Smooth muscle cell (in vitro differentiated cells): ENCODE data around the gene SLC17A9. TPM values are rescaled to one million over a fixed set of nuclear protein-coding genes. Genes with fewer than 3 reads are reported as not detected.

Experiments
- DNase-seq: peaks from one replicate; lab custom pipeline; 2025; ENCODE audit not compliant: unreplicated experiment; lab: John Stamatoyannopoulos, UW
- H2AFZ ChIP-seq: fragments of 200-600 bp; sonication (generic); 2 replicates; pipeline ENCODE4 v1.6.0; 2016; ENCODE audit warnings: antibody characterized with exemption, low read depth, mild to moderate bottlenecking
- H3F3A ChIP-seq: fragments of 200-600 bp; sonication (generic); 2 replicates; pipeline ENCODE4 v1.6.0; 2017; ENCODE audit warnings: antibody characterized with exemption, low read depth
- H3K27ac ChIP-seq: fragments of 200-600 bp; sonication (generic); 2 replicates; pipeline ENCODE4 v1.5.1; 2016; ENCODE audit warnings: low read depth, mild to moderate bottlenecking
- H3K27me3 ChIP-seq: fragments of 200-600 bp; sonication (generic); 2 replicates; pipeline ENCODE4 v1.6.1; 2016; ENCODE audit warnings: low read depth, mild to moderate bottlenecking
- H3K36me3 ChIP-seq: fragments of 200-600 bp; sonication (generic); 2 replicates; pipeline ENCODE4 v1.5.1; 2016; ENCODE audit warnings: low read depth
- H3K4me1 ChIP-seq: fragments of 200-600 bp; sonication (generic); 2 replicates; pipeline ENCODE4 v1.5.1; 2016; ENCODE audit warnings: low read depth
- H3K4me2 ChIP-seq: fragments of 200-600 bp; sonication (generic); 2 replicates; pipeline ENCODE4 v1.6.0; 2016; ENCODE audit warnings: mild to moderate bottlenecking
- H3K4me3 ChIP-seq: fragments of 200-600 bp; sonication (generic); 2 replicates; pipeline ENCODE4 v1.5.1; 2016; ENCODE audit warnings: mild to moderate bottlenecking
- H3K79me2 ChIP-seq: fragments of 200-600 bp; sonication (generic); 2 replicates; pipeline ENCODE4 v1.6.0; 2016; ENCODE audit warnings: low read depth, mild to moderate bottlenecking
- H3K9ac ChIP-seq: fragments of 200-600 bp; sonication (generic); 2 replicates; pipeline ENCODE4 v1.6.0; 2016; ENCODE audit warnings: low read depth
- H3K9me3 ChIP-seq: fragments of 200-600 bp; sonication (generic); replicated peaks from 2 replicates; pipeline ENCODE4 v1.5.1; 2016; ENCODE audit warnings: low read depth
- H4K20me1 ChIP-seq: fragments of 200-600 bp; sonication (generic); 2 replicates; pipeline ENCODE4 v1.6.0; 2016; ENCODE audit warnings: low read depth
- WGBS: methylation state at CpG from one replicate; pipeline ENCODE4 v1.1.7; 2016; ENCODE audit warnings: low lambda C conversion rate; 5-methylcytosine and 5-hydroxymethylcytosine counted together
- polyA plus RNA-seq: library from polyadenylated mRNA; unstranded; fragments of >200 nt; fragmentation: Nextera tagmentation; extraction: Ambion mirVana; gene quantifications from 2 replicates; pipeline ENCODE4 v1.2.1, GENCODE V29; 2016
- total RNA-seq: library from RNA; depleted of rRNA; stranded (reverse); fragments of >200 nt; gene quantifications from 2 replicates; pipeline ENCODE4 v1.2.3, GENCODE V29; 2014
- TF ChIP-seq, protein P1 (sequence below): fragments of 200-600 bp; sonication (generic); IDR thresholded peaks from 2 replicates; pipeline ENCODE4 v1.5.1; 2017; ENCODE audit warnings: borderline replicate concordance, mild to moderate bottlenecking, antibody characterized with exemption; ENCODE audit not compliant: insufficient read depth, poor library complexity, severe bottlenecking

SLC17A9 gene
- total and polyA plus RNA-seq, 2 experiments from 2014 or later: 32.5 to 96.7 TPM

DNA sequence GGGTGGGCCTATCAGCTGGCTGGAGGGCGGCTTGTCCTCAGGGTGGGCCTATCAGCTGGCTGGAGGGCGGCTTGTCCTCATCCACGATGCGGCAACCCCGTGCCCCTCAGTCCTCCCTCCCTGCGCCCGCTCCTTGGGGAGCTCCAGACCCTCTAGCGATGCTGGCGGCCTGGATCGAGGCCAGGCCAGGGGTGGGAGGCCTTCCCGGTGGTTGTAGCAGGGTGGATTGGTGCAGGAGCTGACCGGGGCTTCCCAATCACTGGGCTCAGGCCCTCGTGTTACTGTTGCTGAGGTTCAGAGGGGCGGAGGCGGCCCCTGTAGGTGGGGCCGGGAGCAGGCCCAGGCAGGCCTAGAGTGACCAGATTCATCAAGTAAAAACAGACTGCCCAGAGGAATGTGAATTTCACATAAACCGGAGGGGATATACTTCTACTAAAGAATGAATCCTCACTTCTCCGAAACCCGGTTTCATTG lies 8.8 kb downstream of the SLC17A9 start:
- Histone ChIP-seq H3K9ac (no peak overlapping the region), H2AFZ (no peak overlapping the region), H3K9me3 (no peaks in the 10 kb centered on the region), H3K27me3 (no peaks in the 10 kb centered on the region), H3K4me2 (no peak overlapping the region), H3K4me3 (no peak overlapping the region), H4K20me1 (peaks cover 94% of the 10 kb centered on the region), H3K4me1 (no peaks in the 10 kb centered on the region), H3F3A (no peaks in the 10 kb centered on the region), H3K27ac (no peak overlapping the region), H3K79me2 (peaks cover 6% of the 10 kb centered on the region), H3K36me3 (no peaks in the 10 kb centered on the region)
- 90% methylated on average over 18 of the region's 19 CpGs for WGBS
- DNase-seq: no peak
- TF ChIP-seq, protein P1, sequence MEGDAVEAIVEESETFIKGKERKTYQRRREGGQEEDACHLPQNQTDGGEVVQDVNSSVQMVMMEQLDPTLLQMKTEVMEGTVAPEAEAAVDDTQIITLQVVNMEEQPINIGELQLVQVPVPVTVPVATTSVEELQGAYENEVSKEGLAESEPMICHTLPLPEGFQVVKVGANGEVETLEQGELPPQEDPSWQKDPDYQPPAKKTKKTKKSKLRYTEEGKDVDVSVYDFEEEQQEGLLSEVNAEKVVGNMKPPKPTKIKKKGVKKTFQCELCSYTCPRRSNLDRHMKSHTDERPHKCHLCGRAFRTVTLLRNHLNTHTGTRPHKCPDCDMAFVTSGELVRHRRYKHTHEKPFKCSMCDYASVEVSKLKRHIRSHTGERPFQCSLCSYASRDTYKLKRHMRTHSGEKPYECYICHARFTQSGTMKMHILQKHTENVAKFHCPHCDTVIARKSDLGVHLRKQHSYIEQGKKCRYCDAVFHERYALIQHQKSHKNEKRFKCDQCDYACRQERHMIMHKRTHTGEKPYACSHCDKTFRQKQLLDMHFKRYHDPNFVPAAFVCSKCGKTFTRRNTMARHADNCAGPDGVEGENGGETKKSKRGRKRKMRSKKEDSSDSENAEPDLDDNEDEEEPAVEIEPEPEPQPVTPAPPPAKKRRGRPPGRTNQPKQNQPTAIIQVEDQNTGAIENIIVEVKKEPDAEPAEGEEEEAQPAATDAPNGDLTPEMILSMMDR: no peak

DNA sequence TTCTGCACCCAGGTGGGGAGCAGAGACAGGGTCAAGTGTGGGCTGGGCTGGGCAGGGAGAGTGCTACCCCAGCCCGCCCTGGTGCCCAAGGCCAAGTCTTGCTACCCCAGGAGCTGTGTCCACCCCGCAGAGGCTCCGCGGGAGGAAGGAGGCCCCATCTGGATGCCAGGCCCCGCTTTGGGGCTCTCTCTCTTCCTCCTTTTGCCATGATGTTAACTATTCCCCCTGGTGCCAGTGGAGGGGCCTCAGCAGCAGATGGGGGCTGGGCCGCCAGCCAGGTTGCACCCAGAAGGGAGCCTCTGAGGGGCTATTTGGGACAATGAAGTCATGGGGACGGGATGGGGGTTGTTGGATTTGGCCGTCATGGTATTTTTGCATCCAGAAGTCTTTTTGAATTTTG lies 9.3 kb downstream of the SLC17A9 start:
- TF ChIP-seq, protein P1: no peak
- H4K20me1 ChIP-seq: peaks cover 94% of the 10 kb centered on the region
- H3K4me2 ChIP-seq: no peak overlapping the region
- H3K4me3 ChIP-seq: no peak overlapping the region
- H3K27me3 ChIP-seq: no peaks in the 10 kb centered on the region
- no peak overlapping the region for H3K9ac ChIP-seq
- no peak for DNase-seq
- no peak overlapping the region for H2AFZ ChIP-seq
- peaks cover 1% of the 10 kb centered on the region for H3K79me2 ChIP-seq
- H3K9me3 ChIP-seq: no peaks in the 10 kb centered on the region
- H3K4me1 ChIP-seq: no peaks in the 10 kb centered on the region
- no peaks in the 10 kb centered on the region for H3K36me3 ChIP-seq
- WGBS: 95% methylated on average over 8 of the region's 8 CpGs
- no peak overlapping the region for H3K27ac ChIP-seq
- H3F3A ChIP-seq: no peaks in the 10 kb centered on the region

DNA sequence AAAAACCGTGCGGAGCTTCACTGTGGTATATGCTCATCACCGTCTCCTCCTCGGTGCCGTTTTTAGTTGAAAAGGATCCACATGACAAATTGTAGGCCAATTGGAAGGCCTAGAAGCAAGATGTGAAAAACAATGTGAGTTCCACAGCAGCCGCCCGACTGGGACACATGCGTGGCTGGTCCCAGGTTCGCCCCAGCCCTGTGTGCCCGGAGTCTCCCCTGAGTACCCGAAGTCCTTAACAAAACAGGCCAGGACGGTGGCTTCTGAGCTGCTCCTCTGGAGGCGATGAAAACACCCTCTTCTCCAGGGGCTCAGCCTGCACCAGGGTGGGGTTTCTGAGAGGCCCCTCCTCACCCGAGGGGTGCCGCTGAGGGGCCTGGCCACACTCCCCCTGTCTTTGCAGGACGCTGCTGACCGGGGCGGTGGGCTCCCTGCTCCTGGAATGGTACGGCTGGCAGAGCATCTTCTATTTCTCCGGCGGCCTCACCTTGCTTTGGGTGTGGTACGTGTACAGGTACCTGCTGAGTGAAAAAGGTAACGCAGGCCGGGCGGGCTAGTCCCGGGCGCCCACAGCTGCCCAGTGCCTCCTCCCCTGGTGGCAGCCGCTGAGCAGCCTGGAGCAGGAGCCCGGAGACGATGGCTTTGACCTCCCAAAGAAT lies 9.8 kb downstream of the SLC17A9 start:
- Histone ChIP-seq H3F3A (no peaks in the 10 kb centered on the region), H3K27ac (no peak overlapping the region), H3K9ac (no peak overlapping the region), H3K36me3 (no peaks in the 10 kb centered on the region), H4K20me1 (peaks cover 94% of the 10 kb centered on the region), H3K4me3 (no peak overlapping the region), H3K4me2 (no peak overlapping the region), H3K4me1 (no peaks in the 10 kb centered on the region), H3K9me3 (no peaks in the 10 kb centered on the region), H3K27me3 (no peaks in the 10 kb centered on the region), H2AFZ (no peak overlapping the region), H3K79me2 (no peaks in the 10 kb centered on the region)
- TF ChIP-seq, protein P1: no peak
- no peak for DNase-seq
- 96% methylated on average over 30 of the region's 30 CpGs for WGBS
